Measurements from ENCODE around the gene TYSND1.

- TF ChIP-seq CTCF (IDR thresholded peaks at IDR 0.05) (no peak), POLR2A (IDR thresholded peaks at IDR 0.05) (no peak)
Measured at GRCh38 chr10:70090951-70091350, 55.5 kb downstream of the TYSND1 start.

Measured in prostate gland (tissue), 2 donors.